Epithelial cell of proximal tubule (primary cell): ENCODE results near the gene SH3D19. TPM values are rescaled to one million over a fixed set of nuclear protein-coding genes. Genes with fewer than 3 reads are reported as not detected.

Source experiments
- DNase-seq: peaks from one replicate; pipeline ENCODE4 v3.0.0-alpha.2; 2011; ENCODE audit warnings: low read depth
- H3K4me3 ChIP-seq: 2 replicates; pipeline ENCODE4 v1.5.1; 2011; ENCODE audit warnings: low read depth, mild to moderate bottlenecking, low read length
- total RNA-seq: library from RNA; depleted of rRNA; stranded (reverse); fragments of >200 nt; gene quantifications from 2 replicates; pipeline ENCODE4 v1.2.3, GENCODE V29; 2015
- TF ChIP-seq, protein P1 (sequence below): conservative IDR thresholded peaks from 2 replicates; pipeline ENCODE4 v1.5.1; 2012; ENCODE audit warnings: low read depth, mild to moderate bottlenecking, low read length

The SH3D19 gene
- total RNA-seq, 1 donor from 2014 or later, result 14.8 TPM

DNA sequence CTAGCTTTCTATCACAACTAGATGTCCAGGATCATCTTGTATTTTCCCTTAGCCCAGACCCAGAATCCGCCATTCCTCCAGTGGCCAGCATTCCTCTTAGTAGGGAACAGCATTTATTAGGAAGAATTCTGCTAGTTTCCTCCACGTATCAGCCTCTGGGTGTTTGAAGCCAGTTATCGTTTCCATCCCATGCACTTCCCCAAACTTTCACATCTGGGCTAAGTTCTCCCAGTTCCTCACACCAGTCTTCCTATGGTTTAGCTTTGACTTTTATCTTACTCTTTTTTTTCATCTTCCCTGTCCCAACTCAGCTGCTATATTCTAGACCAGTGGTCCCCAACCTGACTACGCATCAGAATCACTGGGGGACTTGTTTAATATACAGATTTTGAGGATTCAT, 101.9 kb downstream of the SH3D19 start:
- no peak for DNase-seq

GRCh38 chr4:151219948-151220347, 105.5 kb downstream of the SH3D19 start:
- TF ChIP-seq, protein P1, sequence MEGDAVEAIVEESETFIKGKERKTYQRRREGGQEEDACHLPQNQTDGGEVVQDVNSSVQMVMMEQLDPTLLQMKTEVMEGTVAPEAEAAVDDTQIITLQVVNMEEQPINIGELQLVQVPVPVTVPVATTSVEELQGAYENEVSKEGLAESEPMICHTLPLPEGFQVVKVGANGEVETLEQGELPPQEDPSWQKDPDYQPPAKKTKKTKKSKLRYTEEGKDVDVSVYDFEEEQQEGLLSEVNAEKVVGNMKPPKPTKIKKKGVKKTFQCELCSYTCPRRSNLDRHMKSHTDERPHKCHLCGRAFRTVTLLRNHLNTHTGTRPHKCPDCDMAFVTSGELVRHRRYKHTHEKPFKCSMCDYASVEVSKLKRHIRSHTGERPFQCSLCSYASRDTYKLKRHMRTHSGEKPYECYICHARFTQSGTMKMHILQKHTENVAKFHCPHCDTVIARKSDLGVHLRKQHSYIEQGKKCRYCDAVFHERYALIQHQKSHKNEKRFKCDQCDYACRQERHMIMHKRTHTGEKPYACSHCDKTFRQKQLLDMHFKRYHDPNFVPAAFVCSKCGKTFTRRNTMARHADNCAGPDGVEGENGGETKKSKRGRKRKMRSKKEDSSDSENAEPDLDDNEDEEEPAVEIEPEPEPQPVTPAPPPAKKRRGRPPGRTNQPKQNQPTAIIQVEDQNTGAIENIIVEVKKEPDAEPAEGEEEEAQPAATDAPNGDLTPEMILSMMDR, result no peak
- no peak for DNase-seq
- H3K4me3 ChIP-seq, result no peak overlapping the region

More for the DNA sequence above, 101.9 kb downstream of the SH3D19 start:
- TF ChIP-seq, protein P1, result no peak
- H3K4me3 ChIP-seq, result no peak overlapping the region

DNA sequence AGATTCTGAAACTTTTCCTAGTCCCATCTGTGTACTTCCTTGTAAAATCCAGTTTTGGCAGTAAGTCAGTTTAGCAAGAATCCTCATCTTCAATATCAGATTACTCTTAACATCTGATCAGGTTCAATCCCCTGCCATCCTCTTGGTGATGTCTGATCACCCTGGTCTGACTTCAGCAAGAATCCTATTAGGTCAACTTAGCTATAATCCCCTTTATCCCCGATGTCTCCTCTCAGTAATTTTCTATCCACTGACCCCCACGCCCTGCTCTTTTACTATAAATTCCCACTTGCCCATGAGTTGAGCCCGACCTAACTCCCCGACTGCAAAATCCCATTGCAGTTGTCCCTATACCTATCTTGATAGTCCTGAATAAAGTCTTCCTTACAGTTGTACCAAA, 106.3 kb downstream of the SH3D19 start:
- no peak for DNase-seq
- H3K4me3 ChIP-seq, result no peak overlapping the region
- TF ChIP-seq, protein P1, result no peak

GRCh38 chr4:151218343-151218742, 107.1 kb downstream of the SH3D19 start:
- TF ChIP-seq, protein P1, result no peak
- no peak overlapping the region for H3K4me3 ChIP-seq
- no peak for DNase-seq

GRCh38 chr4:151217326-151217725, 108.1 kb downstream of the SH3D19 start:
- TF ChIP-seq, protein P1, result no peak
- no peak overlapping the region for H3K4me3 ChIP-seq
- DNase-seq, result no peak

- no peak overlapping the region for H3K4me3 ChIP-seq
- no peak for DNase-seq
- TF ChIP-seq, protein P1, result no peak
These were observed 110.1 kb downstream of the SH3D19 start for GRCh38 chr4:151215295-151215694.

- DNase-seq, result no peak
- TF ChIP-seq, protein P1, result no peak
- H3K4me3 ChIP-seq, result no peak overlapping the region
These were observed 117.5 kb downstream of the SH3D19 start for GRCh38 chr4:151207868-151208267.
